Stimulated activated CD8-positive, alpha-beta memory T cell treated with anti-CD3 and anti-CD28 coated beads, Interleukin-15, amount 100 ng/mL, for 48 hours (primary cell): ENCODE measurements around the gene STK36.

ENCODE experiments used
- DNase-seq, 2 donors: peaks; one replicate each; pipeline ENCODE4 v3.0.0-alpha.2; 2020; ENCODE audit warnings: low read depth in 2 of 2

The STK36 gene

GRCh38 chr2:218671654-218672566 is at the start of gene STK36, which contains the start of gene RNF25:
Gene STK36, plus strand, starts transcription at chr2:218672086. Its CDS starts 744 bp downstream, at chr2:218672830.
Gene RNF25, minus strand, starts transcription at chr2:218672002. Its CDS starts 32 bp downstream, at chr2:218671970.
- DNase-seq = peak; percentile 76 to 79

- no peak for DNase-seq
Measured at GRCh38 chr2:218622606-218623365, 49.1 kb upstream of the STK36 start.

GRCh38 chr2:218623366-218623705 is 48.5 kb upstream of the STK36 start:
- DNase-seq = no peak

GRCh38 chr2:218626369-218626768 is 45.5 kb upstream of the STK36 start:
- DNase-seq = no peak

GRCh38 chr2:218627939-218628338 is 43.9 kb upstream of the STK36 start:
- no peak for DNase-seq

- DNase-seq = no peak
Measured at GRCh38 chr2:218631837-218632236, 40.0 kb upstream of the STK36 start.

GRCh38 chr2:218635719-218636118 is 36.2 kb upstream of the STK36 start:
- no peak for DNase-seq

- no peak for DNase-seq
Measured at GRCh38 chr2:218638372-218638771, 33.5 kb upstream of the STK36 start.

GRCh38 chr2:218642121-218642656 is 29.7 kb upstream of the STK36 start:
- no peak for DNase-seq

GRCh38 chr2:218642786-218643185 is 29.1 kb upstream of the STK36 start:
- no peak for DNase-seq

- no peak for DNase-seq
Measured at GRCh38 chr2:218643751-218644310, 28.1 kb upstream of the STK36 start.

GRCh38 chr2:218644721-218645120 is 27.2 kb upstream of the STK36 start:
- no peak for DNase-seq

GRCh38 chr2:218645126-218645525 is 26.8 kb upstream of the STK36 start:
- DNase-seq = no peak

- peak; percentile 14 to 34 for DNase-seq
Measured at GRCh38 chr2:218648088-218648786, 23.6 kb upstream of the STK36 start.

- no peak for DNase-seq
Measured at GRCh38 chr2:218648787-218649100, 23.1 kb upstream of the STK36 start.

- no peak for DNase-seq
Measured at GRCh38 chr2:218655751-218656150, 16.1 kb upstream of the STK36 start.

GRCh38 chr2:218658671-218659257 is 13.1 kb upstream of the STK36 start:
- DNase-seq = peak; percentile 17 to 34

GRCh38 chr2:218659258-218659987 is 12.5 kb upstream of the STK36 start, which contains the start of the genes BCS1L and ZNF142:
Gene BCS1L, plus strand, starts transcription at chr2:218659683. Its CDS starts 1,305 bp downstream, at chr2:218660988.
Gene ZNF142, minus strand, starts transcription at chr2:218659623. Its CDS starts 3,194 bp downstream, at chr2:218656429.
- DNase-seq = peak; percentile 92 to 94

GRCh38 chr2:218659988-218660358 is 11.9 kb upstream of the STK36 start:
- no peak for DNase-seq

- DNase-seq = no peak
Measured at GRCh38 chr2:218662377-218662776, 9.5 kb upstream of the STK36 start.
